Stimulated activated CD4-positive, alpha-beta T cell treated with anti-CD3 and anti-CD28 coated beads, Interleukin-1b, Interleukin-23, amount 100 ng/mL, for 24 hours (primary cell): ENCODE measurements around the gene KIAA1755.
"Not testable (repeated sequence)": the region's sequence is repeated elsewhere in the genome, so short reads cannot be mapped to it uniquely, and the experiment has no call there.

Source experiments
- DNase-seq, 4 experiments: peaks; one replicate each; pipeline ENCODE4 v3.0.0-alpha.2; 2020; ENCODE audit warnings: low read depth in 4 of 4, low spot score in 1 of 4

The KIAA1755 gene

GRCh38 chr20:38267296-38267695, 6.8 kb upstream of the KIAA1755 start:
- DNase-seq: no peak

- no peak for DNase-seq
Measured at GRCh38 chr20:38266426-38266825, 5.9 kb upstream of the KIAA1755 start.

- DNase-seq: no peak
Measured at GRCh38 chr20:38262931-38263330, 2.4 kb upstream of the KIAA1755 start.

GRCh38 chr20:38261054-38261390, 487 bp upstream of the KIAA1755 start:
- no peak for DNase-seq

GRCh38 chr20:38260025-38260377, 534 bp downstream of the KIAA1755 start:
- DNase-seq: no peak

GRCh38 chr20:38258545-38259215, 1.9 kb downstream of the KIAA1755 start:
- DNase-seq: no peak

GRCh38 chr20:38256966-38257365, 3.6 kb downstream of the KIAA1755 start:
- no peak for DNase-seq

GRCh38 chr20:38256021-38256420, 4.5 kb downstream of the KIAA1755 start:
- DNase-seq: no peak

GRCh38 chr20:38255393-38255792, 5.1 kb downstream of the KIAA1755 start:
- DNase-seq: no peak

- not testable (repeated sequence) for DNase-seq
Measured at GRCh38 chr20:38254621-38255020, 5.9 kb downstream of the KIAA1755 start.

GRCh38 chr20:38253571-38253970, 7.0 kb downstream of the KIAA1755 start:
- DNase-seq: no peak

- DNase-seq: no peak
Measured at GRCh38 chr20:38252292-38253288, 7.9 kb downstream of the KIAA1755 start.

- not testable (repeated sequence) for DNase-seq
Measured at GRCh38 chr20:38251441-38251840, 9.1 kb downstream of the KIAA1755 start.

- DNase-seq: no peak
Measured at GRCh38 chr20:38250609-38251008, 9.9 kb downstream of the KIAA1755 start.

GRCh38 chr20:38249536-38250310, 10.8 kb downstream of the KIAA1755 start:
- DNase-seq: no peak

- no peak for DNase-seq
Measured at GRCh38 chr20:38248133-38248532, 12.4 kb downstream of the KIAA1755 start.

GRCh38 chr20:38247725-38248124, 12.8 kb downstream of the KIAA1755 start:
- DNase-seq: not testable (repeated sequence)

- DNase-seq: no peak
Measured at GRCh38 chr20:38247166-38247509, 13.4 kb downstream of the KIAA1755 start.

GRCh38 chr20:38246357-38247165, 14.0 kb downstream of the KIAA1755 start:
- DNase-seq: no peak

- DNase-seq: no peak
Measured at GRCh38 chr20:38245753-38246152, 14.8 kb downstream of the KIAA1755 start.

GRCh38 chr20:38243709-38244020, 16.9 kb downstream of the KIAA1755 start:
- DNase-seq: no peak
